HL-60 (cell line): ENCODE measurements around the gene SHC2.

ENCODE experiments used
- DNase-seq, 2 experiments: peaks; one replicate each; pipeline ENCODE4 v3.0.0-alpha.2; 2010 to 2020; ENCODE audit warnings: low read depth in 1 of 2, low spot score in 1 of 2
- H3K27ac ChIP-seq: fragments of 250-450 bp; sonication (Bioruptor Pico); replicated peaks from 2 replicates; pipeline ENCODE4 v1.5.1; 2020; ENCODE audit warnings: mild to moderate bottlenecking, moderate library complexity
- H3K27me3 ChIP-seq: fragments of 250-450 bp; sonication (Bioruptor Pico); 2 replicates; pipeline ENCODE4 v1.5.1; 2021; ENCODE audit warnings: mild to moderate bottlenecking, moderate library complexity; ENCODE audit not compliant: insufficient read depth, poor library complexity, severe bottlenecking
- H3K4me3 ChIP-seq: replicated peaks from 2 replicates; pipeline ENCODE4 v1.5.1; 2011; ENCODE audit warnings: mild to moderate bottlenecking, control low read depth, low read length; ENCODE audit not compliant: insufficient read depth
- GABPA ChIP-seq: IDR thresholded peaks from 2 replicates; pipeline ENCODE4 v1.6.1; 2012; ENCODE audit warnings: low read depth
- POLR2AphosphoS5 ChIP-seq: IDR thresholded peaks from 2 replicates; pipeline ENCODE4 v1.6.1; 2012; ENCODE audit warnings: low read depth
- SPI1 ChIP-seq: IDR thresholded peaks from 2 replicates; pipeline ENCODE4 v1.6.1; 2012; ENCODE audit warnings: low read depth, mild to moderate bottlenecking, borderline replicate concordance
- TF ChIP-seq, protein P1 (sequence below): IDR thresholded peaks from 2 replicates; pipeline ENCODE4 v1.6.1; 2012; ENCODE audit warnings: low read depth; ENCODE audit not compliant: insufficient replicate concordance
- TF ChIP-seq, protein P2 (sequence below): IDR thresholded peaks from one replicate; pipeline ENCODE4 v1.5.1; 2011; ENCODE audit warnings: low read length, control low read depth, inconsistent platforms; ENCODE audit not compliant: insufficient read depth

The SHC2 gene

DNA sequence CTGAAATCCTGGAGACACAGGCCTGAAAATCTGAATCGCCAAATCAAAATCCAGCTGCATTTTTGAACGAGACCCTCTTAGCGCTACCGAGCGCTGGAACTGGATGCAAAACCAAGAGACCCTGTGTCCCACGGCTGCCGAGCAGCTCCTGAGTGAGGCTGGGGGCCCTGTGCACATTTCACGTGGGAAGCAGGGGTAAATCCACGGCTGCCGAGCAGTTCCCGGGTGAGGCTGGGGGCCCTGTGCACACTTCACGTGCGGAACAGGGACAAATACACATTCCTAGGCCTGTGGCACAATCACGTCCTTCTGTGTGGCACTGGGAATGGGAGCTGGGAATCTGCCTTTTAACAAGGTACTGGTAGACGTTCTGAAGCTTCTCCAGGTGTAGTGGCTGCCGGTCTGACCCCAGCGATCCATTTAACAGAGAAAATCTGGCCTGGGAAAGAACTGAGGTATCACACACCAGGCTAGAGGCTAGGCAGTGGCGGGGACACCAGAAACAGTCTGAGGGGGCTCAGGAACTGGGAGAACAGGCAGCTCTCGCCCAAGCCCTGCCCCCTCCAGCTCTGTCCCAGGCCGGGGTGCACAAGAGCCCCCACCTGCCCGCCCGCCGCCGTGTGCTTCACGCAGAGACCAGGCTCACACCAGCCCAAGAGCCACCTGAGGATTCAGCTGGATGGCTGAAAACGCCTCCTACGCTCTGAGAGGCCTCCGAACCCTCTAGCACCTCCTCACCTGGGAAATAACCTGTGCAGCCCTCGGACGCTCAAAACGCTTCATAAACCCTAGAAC is 40.9 kb downstream of the SHC2 start:
- Histone ChIP-seq H3K27me3 (no peaks in the 10 kb centered on the region), H3K4me3 (no peak overlapping the region), H3K27ac (no peak overlapping the region)
- no peak for DNase-seq
- TF ChIP-seq, protein P1, sequence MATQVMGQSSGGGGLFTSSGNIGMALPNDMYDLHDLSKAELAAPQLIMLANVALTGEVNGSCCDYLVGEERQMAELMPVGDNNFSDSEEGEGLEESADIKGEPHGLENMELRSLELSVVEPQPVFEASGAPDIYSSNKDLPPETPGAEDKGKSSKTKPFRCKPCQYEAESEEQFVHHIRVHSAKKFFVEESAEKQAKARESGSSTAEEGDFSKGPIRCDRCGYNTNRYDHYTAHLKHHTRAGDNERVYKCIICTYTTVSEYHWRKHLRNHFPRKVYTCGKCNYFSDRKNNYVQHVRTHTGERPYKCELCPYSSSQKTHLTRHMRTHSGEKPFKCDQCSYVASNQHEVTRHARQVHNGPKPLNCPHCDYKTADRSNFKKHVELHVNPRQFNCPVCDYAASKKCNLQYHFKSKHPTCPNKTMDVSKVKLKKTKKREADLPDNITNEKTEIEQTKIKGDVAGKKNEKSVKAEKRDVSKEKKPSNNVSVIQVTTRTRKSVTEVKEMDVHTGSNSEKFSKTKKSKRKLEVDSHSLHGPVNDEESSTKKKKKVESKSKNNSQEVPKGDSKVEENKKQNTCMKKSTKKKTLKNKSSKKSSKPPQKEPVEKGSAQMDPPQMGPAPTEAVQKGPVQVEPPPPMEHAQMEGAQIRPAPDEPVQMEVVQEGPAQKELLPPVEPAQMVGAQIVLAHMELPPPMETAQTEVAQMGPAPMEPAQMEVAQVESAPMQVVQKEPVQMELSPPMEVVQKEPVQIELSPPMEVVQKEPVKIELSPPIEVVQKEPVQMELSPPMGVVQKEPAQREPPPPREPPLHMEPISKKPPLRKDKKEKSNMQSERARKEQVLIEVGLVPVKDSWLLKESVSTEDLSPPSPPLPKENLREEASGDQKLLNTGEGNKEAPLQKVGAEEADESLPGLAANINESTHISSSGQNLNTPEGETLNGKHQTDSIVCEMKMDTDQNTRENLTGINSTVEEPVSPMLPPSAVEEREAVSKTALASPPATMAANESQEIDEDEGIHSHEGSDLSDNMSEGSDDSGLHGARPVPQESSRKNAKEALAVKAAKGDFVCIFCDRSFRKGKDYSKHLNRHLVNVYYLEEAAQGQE = no peak
- TF ChIP-seq GABPA = no peak
- TF ChIP-seq, protein P2, sequence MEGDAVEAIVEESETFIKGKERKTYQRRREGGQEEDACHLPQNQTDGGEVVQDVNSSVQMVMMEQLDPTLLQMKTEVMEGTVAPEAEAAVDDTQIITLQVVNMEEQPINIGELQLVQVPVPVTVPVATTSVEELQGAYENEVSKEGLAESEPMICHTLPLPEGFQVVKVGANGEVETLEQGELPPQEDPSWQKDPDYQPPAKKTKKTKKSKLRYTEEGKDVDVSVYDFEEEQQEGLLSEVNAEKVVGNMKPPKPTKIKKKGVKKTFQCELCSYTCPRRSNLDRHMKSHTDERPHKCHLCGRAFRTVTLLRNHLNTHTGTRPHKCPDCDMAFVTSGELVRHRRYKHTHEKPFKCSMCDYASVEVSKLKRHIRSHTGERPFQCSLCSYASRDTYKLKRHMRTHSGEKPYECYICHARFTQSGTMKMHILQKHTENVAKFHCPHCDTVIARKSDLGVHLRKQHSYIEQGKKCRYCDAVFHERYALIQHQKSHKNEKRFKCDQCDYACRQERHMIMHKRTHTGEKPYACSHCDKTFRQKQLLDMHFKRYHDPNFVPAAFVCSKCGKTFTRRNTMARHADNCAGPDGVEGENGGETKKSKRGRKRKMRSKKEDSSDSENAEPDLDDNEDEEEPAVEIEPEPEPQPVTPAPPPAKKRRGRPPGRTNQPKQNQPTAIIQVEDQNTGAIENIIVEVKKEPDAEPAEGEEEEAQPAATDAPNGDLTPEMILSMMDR = no peak
- no peak for TF ChIP-seq SPI1
- TF ChIP-seq POLR2AphosphoS5 = no peak

DNA sequence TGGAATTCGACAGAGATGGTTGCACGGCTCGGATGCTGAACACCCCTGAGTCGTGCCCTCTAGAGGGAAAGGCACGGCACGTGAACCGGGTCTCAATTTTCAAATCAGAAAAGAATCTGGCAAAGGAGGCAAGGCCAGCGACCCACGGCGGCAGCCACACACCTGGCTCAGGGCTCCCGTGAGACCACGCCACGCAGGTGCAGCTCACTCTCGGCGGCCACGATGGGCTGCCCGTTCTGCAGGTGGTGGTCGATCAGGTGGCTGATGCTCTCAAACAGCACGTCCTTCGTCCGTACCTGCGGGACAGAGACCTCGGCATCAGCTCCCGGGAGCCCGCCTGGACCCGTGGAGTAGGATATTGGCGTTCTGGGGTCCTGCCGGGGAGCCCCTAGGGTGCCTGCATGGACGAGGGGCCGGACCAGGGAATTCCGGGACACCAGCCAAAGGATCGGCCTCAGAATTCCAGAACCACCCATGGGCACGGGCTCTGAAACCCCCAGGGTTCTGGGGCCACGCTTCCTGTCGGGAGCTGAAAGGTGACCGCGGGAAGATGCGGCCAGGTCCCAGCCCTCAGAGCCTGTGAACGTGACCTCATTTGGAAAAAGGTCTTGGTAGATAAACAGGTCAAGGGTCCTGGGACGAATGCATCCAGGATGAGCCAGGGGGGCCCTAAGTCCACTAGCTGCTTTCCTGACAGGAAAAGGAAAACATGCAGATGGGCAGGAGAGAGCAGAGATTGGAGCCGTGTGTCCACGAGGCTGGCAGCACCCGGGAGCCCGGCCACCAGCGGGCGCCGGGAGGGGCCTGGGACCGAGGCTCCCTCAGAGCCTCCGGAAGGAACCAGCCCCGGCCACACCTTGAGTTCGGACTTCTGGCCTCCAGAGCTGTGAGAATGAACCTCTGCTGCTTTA is 41.8 kb downstream of the SHC2 start:
- Histone ChIP-seq H3K27me3 (no peaks in the 10 kb centered on the region), H3K4me3 (no peak overlapping the region), H3K27ac (no peak overlapping the region)
- no peak for DNase-seq
- TF ChIP-seq, protein P1 = no peak
- TF ChIP-seq SPI1 (no peak), GABPA (no peak), POLR2AphosphoS5 (no peak)
- TF ChIP-seq, protein P2 = no peak

DNA sequence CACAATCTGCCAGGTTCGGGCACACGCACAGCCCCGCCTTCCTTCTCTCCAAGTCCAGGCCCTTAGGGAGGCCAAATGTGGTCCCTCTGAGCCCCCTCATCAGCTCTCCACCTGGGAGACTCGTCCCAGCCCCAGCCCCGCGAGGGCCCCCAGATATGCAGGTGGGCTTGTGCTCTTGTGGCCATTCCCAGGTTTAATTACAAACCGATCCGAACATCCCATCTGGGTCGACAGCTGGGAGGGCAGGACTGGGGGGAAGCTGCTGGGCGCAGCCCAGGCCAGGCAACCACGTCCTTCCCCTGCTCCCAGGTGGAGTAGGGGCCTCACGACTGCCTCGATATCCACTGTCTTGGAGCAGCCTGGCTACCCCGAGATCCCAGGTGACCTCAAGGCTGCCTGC is 44.4 kb downstream of the SHC2 start:
- no peak for DNase-seq
- TF ChIP-seq, protein P2 = no peak
- TF ChIP-seq GABPA = no peak
- no peak for TF ChIP-seq SPI1
- TF ChIP-seq, protein P1 = no peak
- no peak for TF ChIP-seq POLR2AphosphoS5
- H3K4me3 ChIP-seq = no peak overlapping the region
- no peaks in the 10 kb centered on the region for H3K27me3 ChIP-seq
- no peak overlapping the region for H3K27ac ChIP-seq
